ENCODE data around the gene OR6V1.

GRCh38 chr7:143055754-143056153 lies 3.6 kb downstream of the OR6V1 start:
- TF ChIP-seq, protein P1, sequence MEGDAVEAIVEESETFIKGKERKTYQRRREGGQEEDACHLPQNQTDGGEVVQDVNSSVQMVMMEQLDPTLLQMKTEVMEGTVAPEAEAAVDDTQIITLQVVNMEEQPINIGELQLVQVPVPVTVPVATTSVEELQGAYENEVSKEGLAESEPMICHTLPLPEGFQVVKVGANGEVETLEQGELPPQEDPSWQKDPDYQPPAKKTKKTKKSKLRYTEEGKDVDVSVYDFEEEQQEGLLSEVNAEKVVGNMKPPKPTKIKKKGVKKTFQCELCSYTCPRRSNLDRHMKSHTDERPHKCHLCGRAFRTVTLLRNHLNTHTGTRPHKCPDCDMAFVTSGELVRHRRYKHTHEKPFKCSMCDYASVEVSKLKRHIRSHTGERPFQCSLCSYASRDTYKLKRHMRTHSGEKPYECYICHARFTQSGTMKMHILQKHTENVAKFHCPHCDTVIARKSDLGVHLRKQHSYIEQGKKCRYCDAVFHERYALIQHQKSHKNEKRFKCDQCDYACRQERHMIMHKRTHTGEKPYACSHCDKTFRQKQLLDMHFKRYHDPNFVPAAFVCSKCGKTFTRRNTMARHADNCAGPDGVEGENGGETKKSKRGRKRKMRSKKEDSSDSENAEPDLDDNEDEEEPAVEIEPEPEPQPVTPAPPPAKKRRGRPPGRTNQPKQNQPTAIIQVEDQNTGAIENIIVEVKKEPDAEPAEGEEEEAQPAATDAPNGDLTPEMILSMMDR (IDR thresholded peaks at IDR 0.05), result no peak
- TF ChIP-seq POLR2A (IDR thresholded peaks at IDR 0.05) (no peak), EP300 (IDR thresholded peaks at IDR 0.05) (no peak), POLR2AphosphoS5 (IDR thresholded peaks at IDR 0.05) (no peak)
